Measurements from ENCODE around the gene CIZ1.

DNA sequence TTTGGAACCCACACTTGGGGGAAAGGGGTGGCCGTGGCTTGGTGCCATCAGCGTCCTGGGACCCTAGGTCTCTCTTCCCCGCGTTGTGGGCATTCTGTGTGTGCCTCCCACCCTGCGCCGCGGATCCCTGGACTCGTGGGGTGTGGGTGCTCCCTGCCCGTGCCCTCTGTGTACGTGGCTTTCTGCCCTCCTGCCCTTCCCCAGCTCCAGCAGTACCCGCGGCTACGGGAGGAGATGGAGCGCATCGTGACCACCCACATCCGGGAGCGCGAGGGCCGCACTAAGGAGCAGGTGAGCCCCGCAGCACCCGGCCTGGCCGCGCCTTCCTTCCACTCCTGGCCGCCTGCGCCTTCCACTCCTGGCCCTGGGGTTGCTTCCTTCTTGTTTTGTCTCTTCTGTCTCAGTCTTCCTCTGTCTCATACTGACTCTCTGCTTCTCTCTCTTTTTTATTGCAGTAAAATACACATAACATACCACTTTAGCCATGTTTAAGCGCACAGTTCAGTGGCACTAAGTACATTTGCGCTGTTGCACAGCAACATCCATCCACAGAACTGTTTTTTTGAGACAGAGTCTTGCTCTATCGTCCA is 42.5 kb upstream of the CIZ1 start:
- no peak for TF ChIP-seq POLR2AphosphoS5 (IDR thresholded peaks at IDR 0.05; ENCODE audit: low read depth, low read length)
- TF ChIP-seq, protein P1, sequence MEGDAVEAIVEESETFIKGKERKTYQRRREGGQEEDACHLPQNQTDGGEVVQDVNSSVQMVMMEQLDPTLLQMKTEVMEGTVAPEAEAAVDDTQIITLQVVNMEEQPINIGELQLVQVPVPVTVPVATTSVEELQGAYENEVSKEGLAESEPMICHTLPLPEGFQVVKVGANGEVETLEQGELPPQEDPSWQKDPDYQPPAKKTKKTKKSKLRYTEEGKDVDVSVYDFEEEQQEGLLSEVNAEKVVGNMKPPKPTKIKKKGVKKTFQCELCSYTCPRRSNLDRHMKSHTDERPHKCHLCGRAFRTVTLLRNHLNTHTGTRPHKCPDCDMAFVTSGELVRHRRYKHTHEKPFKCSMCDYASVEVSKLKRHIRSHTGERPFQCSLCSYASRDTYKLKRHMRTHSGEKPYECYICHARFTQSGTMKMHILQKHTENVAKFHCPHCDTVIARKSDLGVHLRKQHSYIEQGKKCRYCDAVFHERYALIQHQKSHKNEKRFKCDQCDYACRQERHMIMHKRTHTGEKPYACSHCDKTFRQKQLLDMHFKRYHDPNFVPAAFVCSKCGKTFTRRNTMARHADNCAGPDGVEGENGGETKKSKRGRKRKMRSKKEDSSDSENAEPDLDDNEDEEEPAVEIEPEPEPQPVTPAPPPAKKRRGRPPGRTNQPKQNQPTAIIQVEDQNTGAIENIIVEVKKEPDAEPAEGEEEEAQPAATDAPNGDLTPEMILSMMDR (IDR thresholded peaks at IDR 0.05): no peak
- TF ChIP-seq FOXM1 (IDR thresholded peaks at IDR 0.05; ENCODE audit: low read depth): no peak
- TF ChIP-seq SMC3 (IDR thresholded peaks at IDR 0.05; ENCODE audit: low read depth, low read length): no peak
- TF ChIP-seq RCOR1 (IDR thresholded peaks at IDR 0.05; ENCODE audit: low read length): no peak
- no peak for TF ChIP-seq MXI1 (IDR thresholded peaks at IDR 0.05; ENCODE audit: low read depth, low read length)
- TF ChIP-seq ZBTB33 (IDR thresholded peaks at IDR 0.05; ENCODE audit: borderline replicate concordance, low read depth): no peak
- TF ChIP-seq SIN3A (IDR thresholded peaks at IDR 0.05; ENCODE audit: borderline replicate concordance, low read depth, low read length): no peak
- no peak for TF ChIP-seq USF1 (IDR thresholded peaks at IDR 0.05; ENCODE audit: borderline replicate concordance, low read depth)
- TF ChIP-seq RAD21 (IDR thresholded peaks at IDR 0.05; ENCODE audit: low read length): no peak
- no peak for TF ChIP-seq FOXJ3 (CRISPR knock-in tag; IDR thresholded peaks at IDR 0.05)
- no peak for TF ChIP-seq CHD2 (IDR thresholded peaks at IDR 0.05; ENCODE audit: low read length, partially characterized antibody)

Measured in SK-N-SH (cell line).